SK-N-SH (cell line): Measurements from ENCODE around the gene THADA. TPM values are rescaled to one million over a fixed set of nuclear protein-coding genes. Genes with fewer than 3 reads are reported as not detected.

Source experiments
- CTCF ChIA-PET: fragments of 300-600, 350-600 bp; formaldehyde crosslinking; extraction: SDS; loops from one replicate; lab custom pipeline; 2021; lab: Yijun Ruan, JAX
- POLR2A ChIA-PET: fragments of 350-600 bp; sonication (Branson Sonifier 250); formaldehyde crosslinking; extraction: SDS; loops from one replicate; lab custom pipeline; 2020; ENCODE audit warnings: antibody characterized with exemption, inconsistent platforms; lab: Yijun Ruan, JAX
- DNase-seq: peaks from one replicate; pipeline ENCODE4 v3.0.0; 2012
- H2AFZ ChIP-seq: fragments of 200-600 bp; sonication (generic); 2 replicates; pipeline ENCODE4 v1.8.1; 2016; ENCODE audit warnings: antibody characterized with exemption, mild to moderate bottlenecking, low read depth
- H3F3A ChIP-seq: fragments of 200-600 bp; sonication (generic); replicated peaks from 2 replicates; pipeline ENCODE3; 2016; ENCODE audit warnings: antibody characterized with exemption, mild to moderate bottlenecking; ENCODE audit not compliant: insufficient read depth
- H3K27ac ChIP-seq, 2 experiments: fragments of 200-500 bp in 1 of 2; fragments of 200-600 bp in 1 of 2; sonication (Bioruptor generic) in 1 of 2; sonication (generic), shearing (Covaris generic) in 1 of 2; 2 replicates each; pipeline versions ENCODE4 v1.5.1 to v1.6.1; 2014 to 2016; ENCODE audit warnings: low read depth in 2 of 2, inconsistent platforms in 1 of 2, low read length in 1 of 2, mild to moderate bottlenecking in 1 of 2, mixed read lengths in 1 of 2
- H3K27me3 ChIP-seq: fragments of 200-600 bp; sonication (generic), shearing (Covaris generic); 2 replicates; pipeline ENCODE4 v1.6.1; 2016; ENCODE audit warnings: mixed run types; ENCODE audit not compliant: insufficient read depth
- H3K36me3 ChIP-seq, 2 experiments: fragments of 200-500 bp in 1 of 2; fragments of 200-600 bp in 1 of 2; sonication (Bioruptor generic) in 1 of 2; sonication (generic) in 1 of 2; replicated peaks in 1 of 2; 2 replicates each; pipeline versions ENCODE3 to v1.5.1; 2014 to 2016; ENCODE audit warnings: low read length in 1 of 2, mild to moderate bottlenecking in 1 of 2; ENCODE audit not compliant: insufficient read depth in 2 of 2, control insufficient read depth in 1 of 2
- H3K4me1 ChIP-seq, 2 experiments: fragments of 200-500 bp in 1 of 2; fragments of 200-600 bp in 1 of 2; sonication (Bioruptor generic) in 1 of 2; sonication (generic), shearing (Covaris generic) in 1 of 2; 2 replicates each; pipeline versions ENCODE4 v1.5.1 to v1.6.1; 2014 to 2016; ENCODE audit warnings: low read depth in 1 of 2, low read length in 1 of 2, mixed run types in 1 of 2; ENCODE audit not compliant: insufficient read depth in 2 of 2, control insufficient read depth in 1 of 2
- H3K4me2 ChIP-seq: fragments of 200-600 bp; sonication (generic), shearing (Covaris generic); 2 replicates; pipeline ENCODE4 v1.6.1; 2017; ENCODE audit warnings: mixed run types
- H3K4me3 ChIP-seq, 2 experiments: fragments of 200-500 bp in 1 of 2; fragments of 200-600 bp in 1 of 2; sonication (Bioruptor generic) in 1 of 2; sonication (generic), shearing (Covaris generic) in 1 of 2; 2 replicates each; pipeline versions ENCODE4 v1.5.1 to v1.8.1; 2014 to 2016; ENCODE audit warnings: low read depth in 2 of 2, inconsistent platforms in 1 of 2, low read length in 1 of 2, mild to moderate bottlenecking in 1 of 2, mixed read lengths in 1 of 2, moderate library complexity in 1 of 2
- H3K79me2 ChIP-seq: fragments of 200-600 bp; sonication (generic); 2 replicates; pipeline ENCODE4 v1.8.1; 2017; ENCODE audit warnings: mild to moderate bottlenecking; ENCODE audit not compliant: insufficient read depth
- H3K9ac ChIP-seq: fragments of 200-600 bp; sonication (generic); 2 replicates; pipeline ENCODE4 v1.6.1; 2017; ENCODE audit warnings: mixed run types
- H3K9me2 ChIP-seq: fragments of 200-600 bp; sonication (generic); 2 replicates; pipeline ENCODE4 v1.6.1; 2017; ENCODE audit warnings: mixed run types
- H3K9me3 ChIP-seq: fragments of 200-600 bp; sonication (generic); 2 replicates; pipeline ENCODE4 v1.6.1; 2017; ENCODE audit warnings: mixed run types, mild to moderate bottlenecking, moderate library complexity
- H4K20me1 ChIP-seq: fragments of 200-600 bp; sonication (generic); 2 replicates; pipeline ENCODE4 v1.6.1; 2017; ENCODE audit warnings: mild to moderate bottlenecking, mixed run types; ENCODE audit not compliant: insufficient read depth
- ELF1 ChIP-seq: IDR thresholded peaks from 2 replicates; pipeline ENCODE4 v1.4.0; 2012
- EP300 ChIP-seq, 2 experiments: IDR thresholded peaks; 2 replicates each; pipeline versions ENCODE4 v1.4.0 to v1.6.1; 2012; ENCODE audit warnings: borderline replicate concordance in 1 of 2, low read depth in 1 of 2, low read length in 1 of 2
- EZH2phosphoT487 ChIP-seq: fragments of 200-600 bp; sonication (generic); IDR thresholded peaks from 2 replicates; pipeline ENCODE4 v1.6.1; 2017; ENCODE audit warnings: low read depth, mixed run types, mild to moderate bottlenecking, antibody characterized with exemption, moderate library complexity, borderline replicate concordance
- FOSL2 ChIP-seq: IDR thresholded peaks from 2 replicates; pipeline ENCODE4 v1.4.0; 2012; ENCODE audit warnings: low read depth, mild to moderate bottlenecking, moderate library complexity, borderline replicate concordance
- FOXJ3 ChIP-seq: sonication (generic); formaldehyde crosslinking; IDR thresholded peaks from 2 replicates; pipeline ENCODE4 v1.5.1; 2020; ENCODE audit warnings: mild to moderate bottlenecking, missing genetic modification reagents
- GABPA ChIP-seq: IDR thresholded peaks from 2 replicates; pipeline ENCODE4 v1.4.0; 2012; ENCODE audit warnings: low read depth, mild to moderate bottlenecking
- JUND ChIP-seq: IDR thresholded peaks from 2 replicates; pipeline ENCODE4 v1.4.0; 2012
- MEF2A ChIP-seq: IDR thresholded peaks from 2 replicates; pipeline ENCODE4 v1.4.0; 2012; ENCODE audit warnings: low read depth, borderline replicate concordance
- NFIC ChIP-seq: IDR thresholded peaks from 2 replicates; pipeline ENCODE4 v1.4.0; 2012; ENCODE audit warnings: borderline replicate concordance
- NRF1 ChIP-seq: IDR thresholded peaks from 2 replicates; pipeline ENCODE4 v1.6.1; 2012; ENCODE audit warnings: low read depth, mild to moderate bottlenecking, low read length
- POLR2AphosphoS5 ChIP-seq: IDR thresholded peaks from 2 replicates; pipeline ENCODE4 v1.6.1; 2012; ENCODE audit warnings: low read depth, low read length
- RCOR1 ChIP-seq: fragments of 150-350 bp; IDR thresholded peaks from 2 replicates; pipeline ENCODE4 v1.6.1; 2017; ENCODE audit warnings: antibody characterized with exemption, low read length
- RXRA ChIP-seq: IDR thresholded peaks from 2 replicates; pipeline ENCODE4 v1.4.0; 2012; ENCODE audit warnings: low read depth, mild to moderate bottlenecking, borderline replicate concordance
- SMC3 ChIP-seq: IDR thresholded peaks from 2 replicates; pipeline ENCODE4 v1.6.1; 2012; ENCODE audit warnings: low read depth, low read length, improper control_type of control experiment
- TAF1 ChIP-seq: IDR thresholded peaks from 2 replicates; pipeline ENCODE4 v1.6.1; 2012; ENCODE audit warnings: low read depth, mild to moderate bottlenecking, low read length, moderate library complexity, borderline replicate concordance
- USF1 ChIP-seq: IDR thresholded peaks from 2 replicates; pipeline ENCODE4 v1.4.0; 2012; ENCODE audit warnings: low read depth, borderline replicate concordance
- YY1 ChIP-seq: IDR thresholded peaks from 2 replicates; pipeline ENCODE4 v1.4.0; 2012; ENCODE audit warnings: low read depth, mild to moderate bottlenecking
- WGBS: methylation state at CpG from one replicate; pipeline ENCODE4 v1.1.6; 2017; ENCODE audit warnings: low lambda C conversion rate; 5-methylcytosine and 5-hydroxymethylcytosine counted together
- polyA plus RNA-seq, 3 experiments: library from polyadenylated mRNA; depleted of rRNA; stranded (reverse); fragments of >200 nt; gene quantifications; 2 replicates each; pipeline ENCODE4 v1.2.3, GENCODE V29; 2012
- TF ChIP-seq, protein P1 (sequence below): fragments of 200-600 bp; sonication (generic); IDR thresholded peaks from 2 replicates; pipeline ENCODE4 v1.6.1; 2017; ENCODE audit warnings: antibody characterized with exemption, mild to moderate bottlenecking, moderate library complexity

THADA gene
- polyA plus RNA-seq, 1 of the 3 experiments (the other 2 are of a cell fraction), result 25.6 TPM

GRCh38 chr2:43448822-43449110, 147.1 kb downstream of the THADA start:
- TF ChIP-seq NRF1, result no peak
- TF ChIP-seq USF1, result no peak
- no peak for TF ChIP-seq POLR2AphosphoS5
- TF ChIP-seq RCOR1, result no peak
- TF ChIP-seq, protein P1, sequence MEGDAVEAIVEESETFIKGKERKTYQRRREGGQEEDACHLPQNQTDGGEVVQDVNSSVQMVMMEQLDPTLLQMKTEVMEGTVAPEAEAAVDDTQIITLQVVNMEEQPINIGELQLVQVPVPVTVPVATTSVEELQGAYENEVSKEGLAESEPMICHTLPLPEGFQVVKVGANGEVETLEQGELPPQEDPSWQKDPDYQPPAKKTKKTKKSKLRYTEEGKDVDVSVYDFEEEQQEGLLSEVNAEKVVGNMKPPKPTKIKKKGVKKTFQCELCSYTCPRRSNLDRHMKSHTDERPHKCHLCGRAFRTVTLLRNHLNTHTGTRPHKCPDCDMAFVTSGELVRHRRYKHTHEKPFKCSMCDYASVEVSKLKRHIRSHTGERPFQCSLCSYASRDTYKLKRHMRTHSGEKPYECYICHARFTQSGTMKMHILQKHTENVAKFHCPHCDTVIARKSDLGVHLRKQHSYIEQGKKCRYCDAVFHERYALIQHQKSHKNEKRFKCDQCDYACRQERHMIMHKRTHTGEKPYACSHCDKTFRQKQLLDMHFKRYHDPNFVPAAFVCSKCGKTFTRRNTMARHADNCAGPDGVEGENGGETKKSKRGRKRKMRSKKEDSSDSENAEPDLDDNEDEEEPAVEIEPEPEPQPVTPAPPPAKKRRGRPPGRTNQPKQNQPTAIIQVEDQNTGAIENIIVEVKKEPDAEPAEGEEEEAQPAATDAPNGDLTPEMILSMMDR, result no peak
- no peak for TF ChIP-seq FOSL2
- TF ChIP-seq SMC3, result no peak
- TF ChIP-seq TAF1, result no peak
- no peak for TF ChIP-seq MEF2A
- no peak for TF ChIP-seq GABPA
- no peak for TF ChIP-seq EZH2phosphoT487
- no peak for TF ChIP-seq EP300 (IDR thresholded peaks at IDR 0.05; ENCODE audit: borderline replicate concordance in 1 of 2, low read depth in 1 of 2, low read length in 1 of 2)
- TF ChIP-seq NFIC, result no peak
- no peak for TF ChIP-seq FOXJ3 (CRISPR knock-in tag)
- TF ChIP-seq ELF1, result no peak
- Histone ChIP-seq H4K20me1 (no peaks in the 10 kb centered on the region), H3K27me3 (no peaks in the 10 kb centered on the region), H3K79me2 (no peaks in the 10 kb centered on the region), H3K4me2 (no peak overlapping the region), H3K9ac (no peak overlapping the region), H3F3A (peaks cover 11% of the 10 kb centered on the region), H3K27ac (no peak overlapping the region), H3K9me2 (no peaks in the 10 kb centered on the region), H3K4me3 (no peak overlapping the region), H3K36me3 (peaks cover 5 to 8% of the 10 kb centered on the region in 2 experiments), H3K9me3 (peaks cover 3% of the 10 kb centered on the region; the same call in 1 of the 2 replicates), H3K4me1 (peaks cover 6 to 16% of the 10 kb centered on the region in 2 experiments; a peak in 3 of 4 replicates), H2AFZ (no peak overlapping the region)
- 91% methylated on average over 1 of the region's 1 CpG for WGBS
- CTCF ChIA-PET, result interaction anchor here (0.8 kb wide), 1 partner anchor 36 kb away, joined by 4 read pairs; no protein-coding TSS in a partner anchor
- DNase-seq, result no peak
- POLR2A ChIA-PET, result no interaction called here

GRCh38 chr2:43448011-43448821, 147.6 kb downstream of the THADA start:
- WGBS, result 97% methylated on average over 5 of the region's 5 CpGs
- TF ChIP-seq RXRA (no peak), JUND (no peak), NRF1 (no peak), YY1 (no peak), ELF1 (no peak)
- Histone ChIP-seq H3F3A (peaks cover 9% of the 10 kb centered on the region), H3K27me3 (no peaks in the 10 kb centered on the region), H3K9me2 (no peaks in the 10 kb centered on the region), H3K79me2 (no peaks in the 10 kb centered on the region), H3K4me1 (peaks cover 9 to 16% of the 10 kb centered on the region in 2 experiments; a peak in 3 of 4 replicates), H3K36me3 (peaks cover 7 to 8% of the 10 kb centered on the region in 2 experiments), H3K9ac (no peak overlapping the region), H3K4me2 (no peak overlapping the region), H3K4me3 (no peak overlapping the region), H3K9me3 (peaks cover 3% of the 10 kb centered on the region; the same call in 1 of the 2 replicates), H4K20me1 (no peaks in the 10 kb centered on the region), H2AFZ (no peak overlapping the region), H3K27ac (no peak overlapping the region)
- ChIA-PET CTCF (interaction anchor here (0.8 kb wide), 1 partner anchor 36 kb away, joined by 4 read pairs; no protein-coding TSS in a partner anchor), POLR2A (no interaction called here)
- no peak for DNase-seq
